ENCODE data around the gene PIK3R1.
"Not testable (repeated sequence)": the region's sequence is repeated elsewhere in the genome, so short reads cannot be mapped to it uniquely, and the experiment has no call there.

PIK3R1 gene

GRCh38 chr5:68227532-68228160 is 12.1 kb downstream of the PIK3R1 start:
- no peak for DNase-seq

DNA sequence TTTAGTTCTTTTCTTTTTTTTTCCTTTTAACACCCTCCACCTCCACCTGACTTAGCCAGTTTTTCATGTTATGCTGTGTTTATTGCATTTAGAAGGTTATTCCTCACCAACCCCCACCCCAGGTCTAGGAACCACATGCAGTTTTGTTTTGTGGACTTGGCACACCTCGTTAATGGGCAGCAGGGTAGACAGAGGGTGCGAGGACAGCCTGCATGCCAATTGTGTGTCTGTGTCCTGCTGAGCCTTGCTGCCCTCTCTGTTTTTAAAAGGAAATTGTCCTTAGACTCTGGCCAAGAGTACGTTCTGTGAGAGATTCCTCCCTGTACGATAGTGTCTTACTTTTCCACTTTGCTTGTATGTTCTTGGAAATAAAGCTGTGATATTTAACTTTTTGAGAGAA is 13.9 kb downstream of the PIK3R1 start:
- no peak for DNase-seq

GRCh38 chr5:68230285-68230684 is 14.7 kb downstream of the PIK3R1 start:
- DNase-seq, result no peak

GRCh38 chr5:68231414-68232076 is 16.0 kb downstream of the PIK3R1 start:
- no peak for DNase-seq

- DNase-seq, result no peak
These were observed 16.7 kb downstream of the PIK3R1 start for GRCh38 chr5:68232277-68232676.

- DNase-seq, result no peak
These were observed 17.5 kb downstream of the PIK3R1 start for GRCh38 chr5:68233075-68233474.

DNA sequence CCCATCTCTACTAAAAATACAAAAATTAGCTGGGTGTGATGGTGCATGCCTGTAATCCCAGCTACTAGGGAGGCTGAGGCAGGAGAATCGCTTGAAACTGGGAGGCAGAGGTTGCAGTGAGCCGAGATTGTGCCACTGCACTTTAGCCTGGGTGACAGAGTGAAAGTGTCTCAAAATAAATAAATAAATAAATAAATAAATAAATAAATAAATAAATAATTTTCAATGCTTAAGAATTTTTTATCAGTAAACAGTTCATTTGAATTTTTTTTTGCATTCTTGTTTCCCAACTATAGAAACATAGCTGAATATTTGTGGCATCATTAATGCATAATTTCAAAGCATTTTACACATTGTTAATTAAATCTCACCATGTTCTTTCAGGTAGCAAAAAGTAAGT is 19.7 kb downstream of the PIK3R1 start:
- not testable (repeated sequence) for DNase-seq

DNA sequence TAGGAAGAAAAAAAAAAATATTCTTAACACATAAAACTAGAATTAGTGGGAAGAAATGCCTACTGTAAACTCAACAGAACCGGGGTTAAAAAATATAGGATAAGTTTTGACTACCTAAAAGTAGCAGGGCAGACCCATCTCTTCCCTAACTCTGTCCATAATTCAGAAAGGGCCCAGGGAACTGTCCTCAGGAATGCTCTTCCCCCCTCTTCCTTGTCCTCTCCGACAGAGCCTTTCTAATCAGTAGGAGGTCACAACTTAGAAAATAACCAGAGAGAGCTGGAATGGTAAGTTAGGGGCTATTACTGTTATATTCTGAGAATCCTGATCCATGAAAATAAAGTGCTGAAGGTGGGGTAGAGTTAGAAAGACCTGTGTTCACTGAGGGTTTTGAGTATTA is 22.2 kb downstream of the PIK3R1 start:
- no peak for DNase-seq

GRCh38 chr5:68239487-68239886 is 23.9 kb downstream of the PIK3R1 start:
- peak; percentile 16 to 56 (median 49) for DNase-seq

- DNase-seq, result no peak
These were observed 24.6 kb downstream of the PIK3R1 start for GRCh38 chr5:68240202-68240601.

GRCh38 chr5:68240771-68241170 is 25.2 kb downstream of the PIK3R1 start:
- no peak for DNase-seq

DNA sequence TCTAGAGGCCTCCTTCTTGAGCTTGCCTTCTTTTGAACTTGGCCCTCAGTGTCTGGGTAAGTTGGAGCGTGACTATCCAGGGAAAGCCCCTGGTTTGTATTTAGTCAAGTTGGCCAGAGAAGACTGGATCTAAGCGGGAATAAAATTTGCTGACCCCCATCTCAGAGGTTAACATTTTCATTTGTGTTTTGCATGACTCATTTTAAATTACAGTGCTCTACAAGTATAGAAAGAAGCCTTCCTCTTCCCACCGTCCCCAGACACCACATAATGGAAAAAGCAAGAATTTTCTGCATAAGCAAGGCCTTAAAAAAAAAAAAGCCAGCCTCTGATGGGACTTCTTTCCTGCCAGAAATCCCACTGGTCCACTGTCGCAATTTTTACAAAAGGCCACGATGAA is 27.2 kb downstream of the PIK3R1 start:
- no peak for DNase-seq

DNA sequence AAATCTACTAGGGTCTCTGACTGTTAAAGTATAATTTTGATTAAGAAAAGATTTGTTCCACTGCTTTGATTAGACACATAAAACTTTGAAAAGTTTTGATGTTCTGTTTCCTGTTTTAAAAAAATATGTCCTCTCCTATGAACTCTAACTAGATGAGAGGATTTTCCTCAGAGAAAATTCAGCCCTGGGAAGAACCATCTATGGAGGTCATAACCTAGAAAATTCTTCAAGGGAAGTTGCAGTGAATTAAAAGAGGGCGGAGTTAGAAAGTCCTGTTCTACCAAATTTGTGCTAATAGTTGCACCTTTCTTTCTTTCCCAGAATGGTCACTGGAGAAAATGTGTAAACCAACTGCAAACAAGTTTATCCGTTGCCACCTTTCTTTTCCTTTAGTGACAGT is 27.7 kb downstream of the PIK3R1 start:
- no peak for DNase-seq

GRCh38 chr5:68243681-68244080 is 28.1 kb downstream of the PIK3R1 start:
- DNase-seq, result no peak

DNA sequence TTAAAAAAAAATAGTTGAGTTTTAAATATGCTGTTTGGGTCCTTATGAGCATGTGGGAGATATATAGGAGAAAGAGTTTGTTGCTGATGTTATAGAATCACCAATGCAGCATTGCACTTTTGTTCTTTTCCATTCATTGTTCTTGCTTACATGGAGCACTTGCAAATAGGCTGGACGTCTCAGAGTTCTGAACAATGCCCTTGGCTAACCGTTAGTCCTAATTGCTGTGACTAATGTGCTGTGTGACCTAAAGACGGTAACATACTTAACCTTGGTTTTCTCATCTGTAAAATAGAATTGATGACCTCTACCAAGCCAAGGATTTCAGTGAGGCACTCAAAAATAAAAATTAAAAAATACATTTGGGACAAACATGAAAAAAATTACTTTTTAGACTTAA is 29.8 kb downstream of the PIK3R1 start:
- DNase-seq, result no peak

GRCh38 chr5:68246802-68247201 is 31.2 kb downstream of the PIK3R1 start:
- DNase-seq, result no peak

- DNase-seq, result no peak
These were observed 32.1 kb downstream of the PIK3R1 start for GRCh38 chr5:68247627-68248026.

DNA sequence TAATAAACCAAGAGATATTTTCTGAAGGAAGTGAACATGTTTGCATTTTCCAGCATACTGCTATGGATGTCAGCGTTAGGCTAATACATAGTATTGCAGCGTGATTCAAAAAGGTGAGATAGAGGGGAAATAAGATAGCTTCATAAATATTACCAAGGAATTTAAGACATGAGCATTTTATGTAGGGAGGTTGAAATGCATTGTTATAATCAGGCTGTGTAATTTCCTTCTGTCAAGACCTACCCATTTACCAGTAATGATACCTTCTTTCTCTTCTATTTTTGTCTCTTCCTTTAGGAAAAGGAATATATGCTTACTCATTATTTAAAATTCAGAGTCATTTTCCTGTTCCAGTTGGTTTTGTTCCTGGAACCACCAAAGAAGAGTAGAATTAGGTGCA is 33.3 kb downstream of the PIK3R1 start:
- no peak for DNase-seq

- DNase-seq, result no peak
These were observed 34.0 kb downstream of the PIK3R1 start for GRCh38 chr5:68249520-68249919.

GRCh38 chr5:68250661-68251298 is 35.2 kb downstream of the PIK3R1 start:
- no peak for DNase-seq

DNA sequence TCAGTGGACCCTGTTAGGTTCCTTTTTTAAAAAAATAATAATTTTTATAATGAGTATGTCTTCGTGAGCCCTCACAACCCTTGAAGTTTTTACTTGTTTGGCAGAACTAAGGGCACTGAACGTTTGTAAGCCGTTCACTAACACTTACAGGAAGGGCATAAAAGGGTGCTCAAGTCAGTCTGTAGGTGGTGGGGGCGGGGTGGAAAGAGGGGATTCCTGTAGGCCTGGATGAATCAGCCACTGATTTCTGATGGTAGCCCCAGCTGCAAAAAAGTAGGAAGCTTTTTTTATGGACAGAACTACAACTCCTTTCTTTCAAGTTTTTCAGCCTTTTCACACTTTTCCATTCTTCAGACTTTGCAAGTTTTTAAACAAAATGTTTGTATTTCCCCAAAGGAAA is 35.8 kb downstream of the PIK3R1 start:
- peak in 3 of 4 experiments; percentile 7 to 31 (median 11) for DNase-seq

GRCh38 chr5:68251804-68252522 is 36.4 kb downstream of the PIK3R1 start:
- no peak for DNase-seq

Measured in activated CD4-positive, CD25-positive, alpha-beta regulatory T cell (primary cell).